Upper lobe of right lung (tissue), 1 donor: ENCODE data around the gene TRPC4. TPM values are rescaled to one million over a fixed set of nuclear protein-coding genes. Genes with fewer than 3 reads are reported as not detected.

Source experiments
- ATAC-seq: fragments of 200-7000 bp; cut with Tn5 transposase; one replicate; pipeline ENCODE4 v1.9.1; 2020; ENCODE audit warnings: mild to moderate bottlenecking, moderate library complexity
- DNase-seq: peaks from one replicate; pipeline ENCODE4 v3.0.0-alpha.2; 2020
- H3K27ac ChIP-seq: fragments of 200-600 bp; one replicate; pipeline ENCODE4 v1.8.0; 2022
- H3K27me3 ChIP-seq: fragments of 200-600 bp; one replicate; pipeline ENCODE4 v1.8.0; 2022; ENCODE audit warnings: mild to moderate bottlenecking
- H3K36me3 ChIP-seq: fragments of 200-600 bp; one replicate; pipeline ENCODE4 v1.8.0; 2022
- H3K4me1 ChIP-seq: fragments of 200-600 bp; one replicate; pipeline ENCODE4 v1.8.0; 2022
- H3K4me3 ChIP-seq: fragments of 200-600 bp; one replicate; pipeline ENCODE4 v1.8.0; 2022; ENCODE audit warnings: mild to moderate bottlenecking
- H3K9me3 ChIP-seq: fragments of 200-600 bp; one replicate; pipeline ENCODE4 v1.8.0; 2022
- intact Hi-C: fragments of 100-400 bp; cut with DNase I; formaldehyde crosslinking; loops from one replicate; pipeline ENCODE4 v1.11.0; 2022
- total RNA-seq: library from RNA; stranded (reverse); fragmentation: NEBNext Ultra II Directional; extraction: Animal tissue kit (Norgen Biotek cat#: 25700); gene quantifications from one replicate; pipeline ENCODE4 v1.2.1, GENCODE V29; 2021
- TF ChIP-seq, protein P1 (sequence below): fragments of 200-600 bp; IDR thresholded peaks from one replicate; pipeline ENCODE4 v1.8.0; 2022; ENCODE audit warnings: antibody characterized with exemption
- donor health status: DM: no; HTN: yes; CAD: no; lungs with severe emphysema.

Gene TRPC4
- total RNA-seq, 1 donor from 2014 or later = 1.6 TPM

DNA sequence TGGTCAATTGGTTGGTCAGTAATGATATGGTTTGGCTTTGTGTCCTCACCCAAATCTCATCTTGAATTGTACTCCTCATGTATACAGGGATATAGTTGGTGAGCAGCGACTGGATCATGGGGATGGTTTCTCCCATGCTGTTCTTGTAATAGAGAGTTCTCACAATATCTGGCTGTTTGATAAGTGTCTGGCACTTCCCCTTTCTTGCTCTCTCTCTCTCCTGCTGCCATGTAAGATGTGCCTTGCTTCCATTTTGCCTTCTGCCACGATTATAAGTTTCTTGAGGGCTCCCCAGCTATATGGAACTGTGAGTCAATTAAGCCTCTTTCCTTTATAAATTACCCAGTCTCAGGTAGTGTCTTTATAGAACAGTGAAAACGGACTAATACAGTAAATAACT lies 120.7 kb downstream of the TRPC4 start:
- no peaks in the 10 kb centered on the region for H3K27me3 ChIP-seq
- H3K36me3 ChIP-seq = no peaks in the 10 kb centered on the region
- DNase-seq (no peak), ATAC-seq (no peak)
- no peaks in the 10 kb centered on the region for H3K9me3 ChIP-seq
- TF ChIP-seq, protein P1, sequence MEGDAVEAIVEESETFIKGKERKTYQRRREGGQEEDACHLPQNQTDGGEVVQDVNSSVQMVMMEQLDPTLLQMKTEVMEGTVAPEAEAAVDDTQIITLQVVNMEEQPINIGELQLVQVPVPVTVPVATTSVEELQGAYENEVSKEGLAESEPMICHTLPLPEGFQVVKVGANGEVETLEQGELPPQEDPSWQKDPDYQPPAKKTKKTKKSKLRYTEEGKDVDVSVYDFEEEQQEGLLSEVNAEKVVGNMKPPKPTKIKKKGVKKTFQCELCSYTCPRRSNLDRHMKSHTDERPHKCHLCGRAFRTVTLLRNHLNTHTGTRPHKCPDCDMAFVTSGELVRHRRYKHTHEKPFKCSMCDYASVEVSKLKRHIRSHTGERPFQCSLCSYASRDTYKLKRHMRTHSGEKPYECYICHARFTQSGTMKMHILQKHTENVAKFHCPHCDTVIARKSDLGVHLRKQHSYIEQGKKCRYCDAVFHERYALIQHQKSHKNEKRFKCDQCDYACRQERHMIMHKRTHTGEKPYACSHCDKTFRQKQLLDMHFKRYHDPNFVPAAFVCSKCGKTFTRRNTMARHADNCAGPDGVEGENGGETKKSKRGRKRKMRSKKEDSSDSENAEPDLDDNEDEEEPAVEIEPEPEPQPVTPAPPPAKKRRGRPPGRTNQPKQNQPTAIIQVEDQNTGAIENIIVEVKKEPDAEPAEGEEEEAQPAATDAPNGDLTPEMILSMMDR = no peak
- no peak overlapping the region for H3K27ac ChIP-seq
- no peak overlapping the region for H3K4me3 ChIP-seq
- intact Hi-C loops = no loop called here
- no peaks in the 10 kb centered on the region for H3K4me1 ChIP-seq

DNA sequence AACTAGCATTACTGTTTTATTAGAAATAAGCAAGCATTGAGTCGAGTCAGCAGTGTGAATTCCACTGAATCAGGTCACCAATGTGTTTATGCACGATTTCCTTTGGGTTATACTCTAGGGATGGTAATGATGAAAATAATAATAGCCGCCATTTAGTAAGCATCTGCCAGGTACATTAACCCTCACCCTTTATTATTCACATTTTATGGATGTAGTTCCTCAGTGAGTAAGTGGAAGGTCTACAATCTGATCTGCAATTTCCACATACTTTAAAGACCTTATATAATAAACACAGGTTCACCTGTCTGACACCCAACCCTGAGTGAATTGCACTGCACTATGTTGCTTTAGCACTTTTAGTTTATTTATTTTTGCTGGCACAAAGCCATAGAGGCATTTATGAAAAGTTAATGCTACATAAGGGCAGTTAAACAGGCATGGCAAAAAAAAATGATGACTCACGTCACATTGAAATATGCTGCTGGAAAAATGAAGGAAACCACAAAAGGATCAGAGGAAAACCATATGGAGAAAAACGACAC lies 122.4 kb downstream of the TRPC4 start:
- no peak for ATAC-seq
- TF ChIP-seq, protein P1 = no peak
- Histone ChIP-seq H3K36me3 (no peaks in the 10 kb centered on the region), H3K4me3 (no peak overlapping the region), H3K4me1 (no peaks in the 10 kb centered on the region), H3K27me3 (no peaks in the 10 kb centered on the region), H3K9me3 (no peaks in the 10 kb centered on the region), H3K27ac (no peak overlapping the region)
- no peak for DNase-seq
- intact Hi-C loops = no loop called here

DNA sequence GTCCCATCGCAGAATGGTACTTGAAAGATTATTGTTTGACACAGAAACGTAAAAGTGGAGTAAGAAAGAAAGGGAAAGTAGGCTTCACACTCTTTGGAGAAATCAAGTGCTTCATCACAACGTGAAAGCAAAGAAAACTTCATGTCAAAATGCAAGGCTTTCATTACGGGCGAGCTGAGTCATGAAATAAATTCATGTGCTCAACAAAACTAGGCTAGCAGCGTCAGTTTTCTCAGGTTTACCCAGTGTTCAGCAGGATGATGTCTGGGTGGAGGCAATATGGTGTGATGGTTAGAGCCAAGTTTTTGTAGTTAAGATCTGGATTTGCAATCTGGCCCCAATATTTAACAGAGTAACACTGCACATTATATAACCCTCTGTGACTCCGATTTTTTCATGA lies 128.0 kb downstream of the TRPC4 start:
- no peak for ATAC-seq
- Histone ChIP-seq H3K4me3 (no peak overlapping the region), H3K4me1 (no peaks in the 10 kb centered on the region), H3K27ac (no peak overlapping the region), H3K9me3 (no peaks in the 10 kb centered on the region), H3K27me3 (no peaks in the 10 kb centered on the region), H3K36me3 (no peaks in the 10 kb centered on the region)
- DNase-seq = no peak
- intact Hi-C loops = no loop called here
- TF ChIP-seq, protein P1 = no peak

DNA sequence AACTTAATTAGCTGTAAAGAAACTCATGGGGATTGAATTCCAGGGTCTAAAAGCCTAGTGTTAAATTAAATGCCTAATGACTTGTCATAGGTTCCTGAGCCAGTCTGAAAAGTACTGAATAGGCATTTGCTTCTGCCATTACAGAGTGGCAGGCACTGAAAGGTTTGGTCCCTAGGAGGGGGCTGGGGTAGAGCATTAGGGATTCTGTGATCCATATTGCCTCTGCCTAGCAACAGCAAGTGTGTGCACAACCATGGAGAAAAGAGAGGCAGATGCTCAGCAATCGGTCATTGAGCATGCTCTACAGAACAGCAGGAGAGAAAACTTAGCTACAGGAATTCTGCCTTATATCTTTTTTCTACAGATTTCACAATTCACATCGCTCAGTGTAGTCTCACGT lies 133.5 kb downstream of the TRPC4 start:
- no peak overlapping the region for H3K4me3 ChIP-seq
- no peaks in the 10 kb centered on the region for H3K4me1 ChIP-seq
- no peaks in the 10 kb centered on the region for H3K9me3 ChIP-seq
- no peak overlapping the region for H3K27ac ChIP-seq
- TF ChIP-seq, protein P1 = no peak
- no peak for ATAC-seq
- no peaks in the 10 kb centered on the region for H3K36me3 ChIP-seq
- no peaks in the 10 kb centered on the region for H3K27me3 ChIP-seq
- intact Hi-C loops = no loop called here
- no peak for DNase-seq

DNA sequence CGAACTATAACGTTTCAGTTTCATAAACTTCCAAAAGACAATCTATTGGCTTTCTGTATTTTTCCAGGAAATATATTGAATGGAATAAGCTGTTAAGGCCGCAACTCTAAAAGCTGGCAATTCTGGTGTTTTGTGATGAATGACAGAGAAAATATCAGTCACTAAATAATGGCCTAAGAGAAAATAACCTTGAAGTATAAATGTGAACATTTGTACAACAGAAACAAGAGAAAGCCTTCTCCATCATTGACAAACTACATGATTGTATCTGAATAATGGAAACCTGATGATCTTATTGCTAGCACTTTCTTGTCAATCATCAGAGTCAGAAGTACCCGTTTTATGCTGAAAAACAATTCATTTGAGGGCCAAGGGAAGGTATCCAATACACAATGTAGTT lies 134.3 kb downstream of the TRPC4 start:
- intact Hi-C loops = no loop called here
- TF ChIP-seq, protein P1 = no peak
- H3K4me1 ChIP-seq = no peaks in the 10 kb centered on the region
- H3K36me3 ChIP-seq = no peaks in the 10 kb centered on the region
- H3K4me3 ChIP-seq = no peak overlapping the region
- ATAC-seq (no peak), DNase-seq (no peak)
- no peaks in the 10 kb centered on the region for H3K27me3 ChIP-seq
- H3K27ac ChIP-seq = no peak overlapping the region
- no peaks in the 10 kb centered on the region for H3K9me3 ChIP-seq

DNA sequence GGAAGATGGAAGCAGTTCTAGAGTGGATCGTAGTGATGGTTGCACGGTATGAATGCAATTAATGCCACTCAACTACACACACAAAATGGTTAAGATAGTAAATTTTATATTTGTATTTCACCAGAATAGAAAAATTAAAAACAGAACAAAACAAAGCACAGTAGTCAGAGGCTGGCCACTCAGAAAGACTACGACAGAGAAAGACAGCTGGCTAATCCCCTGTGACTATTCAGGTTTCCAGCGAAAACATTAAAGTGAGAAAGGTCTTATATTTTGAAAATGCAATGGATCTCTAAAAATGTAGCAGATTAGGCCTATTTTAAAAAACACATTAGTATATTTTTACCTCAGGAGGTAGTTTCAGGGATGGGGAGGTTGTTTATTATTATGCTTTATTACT lies 139.7 kb downstream of the TRPC4 start:
- no peaks in the 10 kb centered on the region for H3K9me3 ChIP-seq
- TF ChIP-seq, protein P1 = no peak
- no peaks in the 10 kb centered on the region for H3K4me1 ChIP-seq
- H3K27me3 ChIP-seq = no peaks in the 10 kb centered on the region
- H3K27ac ChIP-seq = no peak overlapping the region
- ATAC-seq = no peak
- no peak for DNase-seq
- no peaks in the 10 kb centered on the region for H3K36me3 ChIP-seq
- intact Hi-C loops = no loop called here
- no peak overlapping the region for H3K4me3 ChIP-seq
